Measurements from ENCODE around the gene USP6NL. TPM values are rescaled to one million over a fixed set of nuclear protein-coding genes. Genes with fewer than 3 reads are reported as not detected.
A peak's percentile ranks its signal among the peaks of the same experiment; 100 is the strongest.

Gene USP6NL
- total RNA-seq, 1 donor from 2014 or later: 29.6 TPM

- peaks cover 15% of the 10 kb centered on the region for H3K36me3 Mint-ChIP-seq
- TF ChIP-seq CTCF (conservative IDR thresholded peaks at IDR 0.05): no peak
- no peak for DNase-seq (ENCODE audit: extremely low spot score, unreplicated experiment)
- H3K9me3 Mint-ChIP-seq: peaks cover 15% of the 10 kb centered on the region
- no peak overlapping the region for H3K4me3 Mint-ChIP-seq
- H3K27me3 Mint-ChIP-seq: no peaks in the 10 kb centered on the region
- H3K27ac Mint-ChIP-seq: peak overlapping the region; percentile 4
- peaks cover 4% of the 10 kb centered on the region for H3K4me1 Mint-ChIP-seq (ENCODE audit: unreplicated experiment)
Measured at GRCh38 chr10:11557967-11558366, 53.5 kb downstream of the USP6NL start.

- H3K9me3 Mint-ChIP-seq: peaks cover 15% of the 10 kb centered on the region
- no peak overlapping the region for H3K27ac Mint-ChIP-seq
- H3K4me3 Mint-ChIP-seq: no peak overlapping the region
- H3K36me3 Mint-ChIP-seq: peaks cover 15% of the 10 kb centered on the region
- peaks cover 4% of the 10 kb centered on the region for H3K4me1 Mint-ChIP-seq (ENCODE audit: unreplicated experiment)
- no peaks in the 10 kb centered on the region for H3K27me3 Mint-ChIP-seq
- TF ChIP-seq CTCF (conservative IDR thresholded peaks at IDR 0.05): no peak
- no peak for DNase-seq (ENCODE audit: extremely low spot score, unreplicated experiment)
Measured at GRCh38 chr10:11557513-11557912, 53.9 kb downstream of the USP6NL start.

- H3K4me1 Mint-ChIP-seq (ENCODE audit: unreplicated experiment): peaks cover 4% of the 10 kb centered on the region
- H3K4me3 Mint-ChIP-seq: no peak overlapping the region
- peaks cover 15% of the 10 kb centered on the region for H3K9me3 Mint-ChIP-seq
- no peaks in the 10 kb centered on the region for H3K27me3 Mint-ChIP-seq
- TF ChIP-seq CTCF (conservative IDR thresholded peaks at IDR 0.05): no peak
- H3K27ac Mint-ChIP-seq: no peak overlapping the region
- peaks cover 12% of the 10 kb centered on the region for H3K36me3 Mint-ChIP-seq
- DNase-seq (ENCODE audit: extremely low spot score, unreplicated experiment): no peak
Measured at GRCh38 chr10:11555556-11555955, 55.9 kb downstream of the USP6NL start.

GRCh38 chr10:11553773-11554381, 57.6 kb downstream of the USP6NL start:
- peaks cover 15% of the 10 kb centered on the region for H3K9me3 Mint-ChIP-seq
- peaks cover 12% of the 10 kb centered on the region for H3K36me3 Mint-ChIP-seq
- DNase-seq (ENCODE audit: extremely low spot score, unreplicated experiment): no peak
- no peak for TF ChIP-seq CTCF (conservative IDR thresholded peaks at IDR 0.05)
- H3K27me3 Mint-ChIP-seq: no peaks in the 10 kb centered on the region
- H3K4me1 Mint-ChIP-seq (ENCODE audit: unreplicated experiment): no peaks in the 10 kb centered on the region
- H3K27ac Mint-ChIP-seq: peak overlapping the region; percentile 60
- no peak overlapping the region for H3K4me3 Mint-ChIP-seq

GRCh38 chr10:11551916-11552602, 59.4 kb downstream of the USP6NL start:
- H3K27ac Mint-ChIP-seq: peak overlapping the region; percentile 90
- no peaks in the 10 kb centered on the region for H3K27me3 Mint-ChIP-seq
- H3K4me3 Mint-ChIP-seq: no peak overlapping the region
- no peak for TF ChIP-seq CTCF (conservative IDR thresholded peaks at IDR 0.05)
- no peak for DNase-seq (ENCODE audit: extremely low spot score, unreplicated experiment)
- no peaks in the 10 kb centered on the region for H3K36me3 Mint-ChIP-seq
- peaks cover 9% of the 10 kb centered on the region for H3K9me3 Mint-ChIP-seq
- H3K4me1 Mint-ChIP-seq (ENCODE audit: unreplicated experiment): peaks cover 3% of the 10 kb centered on the region

Data from type B pancreatic cell (in vitro differentiated cells).